Measurements from ENCODE around the gene WDR1. TPM values are rescaled to one million over a fixed set of nuclear protein-coding genes. Genes with fewer than 3 reads are reported as not detected.

WDR1 gene
- total RNA-seq, 1 donor from 2014 or later, result 174 TPM

DNA sequence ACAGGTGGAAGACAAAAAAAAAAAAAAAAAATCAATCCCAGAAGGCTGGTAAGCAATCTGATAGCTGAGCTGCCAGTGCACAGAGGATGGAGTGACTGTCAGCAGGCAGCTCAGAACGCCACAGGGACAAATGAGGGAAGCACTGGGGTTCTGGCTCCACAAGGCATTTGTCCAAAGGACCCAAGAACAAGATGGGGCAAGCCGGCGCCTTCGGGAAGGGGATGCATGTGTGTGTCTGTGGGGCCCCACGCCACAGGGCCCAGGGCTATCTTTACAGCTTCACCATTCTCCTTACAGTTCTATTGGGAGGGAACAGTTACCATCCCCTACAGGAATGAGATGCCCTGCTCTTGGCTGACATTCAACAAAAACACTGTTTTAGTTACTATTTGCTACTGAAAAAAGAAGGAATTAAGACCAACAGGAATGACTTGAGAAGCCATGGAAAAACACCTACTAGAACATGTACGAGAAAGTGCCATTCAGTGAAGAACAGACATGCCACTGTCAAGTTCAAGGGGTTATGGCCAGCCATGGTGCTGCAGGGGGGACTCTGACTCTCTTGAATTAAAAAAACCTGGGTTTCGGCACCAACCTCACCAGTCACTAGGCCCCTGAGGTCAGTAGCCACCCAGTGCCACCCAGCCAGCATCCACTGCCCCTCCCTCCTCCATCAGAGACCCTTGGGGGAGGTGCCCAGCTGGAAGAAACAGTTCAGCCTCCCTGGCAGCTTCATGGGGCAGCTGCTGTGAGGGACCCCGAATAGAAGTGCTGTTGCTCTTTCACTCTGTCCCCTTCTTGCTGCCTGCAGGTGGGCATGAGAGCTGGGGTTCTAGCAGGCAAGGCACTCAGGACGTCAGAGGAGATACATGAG is 18.5 kb downstream of the WDR1 start:
- DNase-seq, result no peak

DNA sequence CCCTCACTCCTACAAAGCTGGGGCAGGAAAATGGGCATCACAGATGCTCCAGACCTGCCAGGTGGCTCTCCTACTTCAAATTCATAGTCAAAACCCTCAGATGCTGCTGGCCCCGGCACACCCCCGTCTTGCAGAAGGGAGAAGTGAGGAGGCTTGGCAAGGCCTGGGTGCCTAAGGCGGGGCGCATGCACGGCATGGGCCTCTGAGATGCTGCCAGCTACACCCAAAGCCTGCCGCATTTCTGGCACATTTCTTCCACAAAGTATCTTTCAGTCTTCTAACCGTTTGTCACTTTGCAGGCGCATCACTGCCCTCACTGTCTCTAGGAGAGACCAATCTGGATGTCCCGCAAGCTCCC is 19.6 kb downstream of the WDR1 start:
- no peak for DNase-seq

DNA sequence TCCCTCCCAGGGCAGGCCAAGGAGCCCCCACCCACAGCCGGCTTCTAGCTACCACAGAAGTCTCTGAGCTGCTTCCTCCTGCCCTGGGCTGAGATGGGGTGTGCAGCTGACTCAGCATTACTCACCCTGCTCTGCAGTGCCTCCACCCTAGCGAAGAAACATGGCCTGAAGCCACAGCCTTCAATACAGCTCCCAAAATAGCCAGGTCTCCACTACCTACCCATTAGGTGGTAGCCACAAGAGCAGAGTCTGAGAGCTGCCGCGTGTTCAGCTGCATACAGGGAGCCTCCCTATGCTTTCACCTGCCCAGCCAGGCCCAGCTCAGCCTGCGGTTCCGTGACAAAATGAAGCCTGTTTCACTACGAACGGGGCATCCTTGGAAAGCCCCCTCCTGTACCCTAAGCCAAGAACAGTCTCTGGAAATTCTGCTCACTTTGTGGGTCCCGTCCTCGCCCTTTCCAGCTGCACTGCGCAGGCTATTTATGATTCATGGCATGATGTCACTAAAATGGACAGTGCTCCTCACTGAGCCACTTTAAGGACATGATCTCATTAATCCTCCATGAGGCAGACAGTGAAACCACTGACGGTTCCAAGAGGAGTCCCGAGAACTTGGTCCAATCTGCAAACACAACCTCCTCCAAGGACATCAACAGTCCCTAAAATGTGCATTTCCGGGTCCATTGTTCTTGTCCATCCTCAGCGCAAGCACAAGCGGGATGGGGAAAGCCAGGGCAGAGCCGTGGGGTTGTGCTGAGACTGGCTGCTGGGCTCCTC is 20.2 kb downstream of the WDR1 start:
- no peak for DNase-seq

DNA sequence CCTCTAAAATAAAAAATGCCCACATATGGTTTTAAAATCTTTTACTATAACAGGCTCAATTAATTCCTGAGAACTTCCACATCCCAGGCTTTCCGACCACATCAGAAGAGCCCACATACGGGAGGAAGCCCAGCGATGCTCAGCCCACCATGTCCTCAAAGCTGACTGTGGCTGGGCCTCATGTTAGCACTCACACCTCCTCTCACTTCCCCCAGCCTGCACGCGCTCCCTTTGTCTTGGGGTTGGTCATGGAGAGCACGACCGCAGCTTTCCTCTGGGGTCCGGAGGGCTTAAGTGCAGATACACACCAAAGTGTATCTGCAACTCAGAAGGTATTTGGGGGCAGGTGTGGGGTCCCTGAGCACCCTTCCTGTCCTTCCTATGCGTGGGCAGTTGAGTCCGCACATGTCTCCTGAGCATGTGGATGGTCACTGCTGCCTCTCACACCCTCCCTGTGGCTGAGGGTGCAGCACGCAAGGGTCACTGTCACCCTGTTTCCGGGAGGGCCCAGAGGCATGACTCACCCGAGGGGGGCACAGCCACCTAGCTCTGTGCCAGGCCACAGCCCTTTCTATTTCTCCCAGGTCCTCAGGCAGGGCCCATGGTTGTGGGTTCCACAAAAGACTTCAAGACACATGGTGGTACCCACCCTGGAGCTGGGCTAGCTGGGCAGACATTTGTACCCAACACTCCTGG is 21.2 kb downstream of the WDR1 start:
- no peak for DNase-seq

DNA sequence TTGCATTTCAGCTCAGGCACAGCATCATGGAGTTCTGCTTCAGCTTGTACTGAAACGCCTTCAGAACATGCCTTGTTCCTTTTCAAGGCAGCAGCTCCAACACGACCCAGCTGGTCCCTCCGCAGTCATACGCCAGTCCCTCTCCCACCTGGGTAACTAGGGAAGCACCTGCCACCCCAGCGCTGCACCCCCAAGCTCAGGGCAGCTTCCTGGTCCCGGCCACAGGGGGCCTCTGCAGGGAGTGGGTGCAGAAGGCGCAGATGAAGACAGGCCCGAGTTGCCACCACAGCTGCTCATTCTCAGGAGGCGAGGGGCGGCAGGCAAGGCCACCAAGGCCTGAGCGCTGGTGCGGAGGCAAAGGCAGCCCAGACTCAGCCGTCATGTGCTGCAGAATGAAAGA is 21.8 kb downstream of the WDR1 start:
- no peak for DNase-seq

DNA sequence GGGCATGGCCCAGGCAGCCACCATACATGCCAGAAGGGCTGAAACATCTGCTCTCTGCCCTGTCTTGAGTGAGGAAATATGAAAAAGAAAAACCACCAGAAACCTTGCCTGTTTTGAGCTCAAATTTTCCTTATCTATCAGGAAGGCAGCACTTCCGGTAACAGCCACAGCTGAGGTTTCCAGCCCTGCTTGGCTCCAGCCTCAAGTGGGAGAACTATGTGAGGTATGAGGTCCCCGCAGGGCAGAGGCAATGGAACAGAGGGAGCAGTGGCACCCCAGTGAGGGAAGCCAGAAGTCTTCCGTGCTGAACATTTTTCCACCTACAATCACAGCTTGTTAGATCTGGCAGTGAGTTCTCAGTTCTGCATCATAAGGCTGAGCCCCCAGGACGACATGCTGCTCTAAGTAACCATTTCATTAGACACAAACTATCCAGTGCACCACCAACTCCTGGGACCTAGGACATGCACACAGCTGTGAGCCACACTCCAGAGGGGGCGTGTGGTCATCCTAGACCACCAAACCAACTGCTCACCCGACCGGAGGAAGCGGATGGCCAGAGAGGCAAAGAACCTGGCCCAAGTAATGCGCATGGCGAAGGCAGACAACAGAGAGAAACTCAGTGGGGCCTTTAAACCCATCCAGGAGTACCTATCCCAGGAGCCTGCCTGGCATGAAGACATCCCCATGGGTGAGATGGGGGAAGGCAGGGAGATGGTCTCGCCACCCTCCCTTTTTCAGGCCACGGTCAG is 22.6 kb downstream of the WDR1 start:
- DNase-seq, result no peak

DNA sequence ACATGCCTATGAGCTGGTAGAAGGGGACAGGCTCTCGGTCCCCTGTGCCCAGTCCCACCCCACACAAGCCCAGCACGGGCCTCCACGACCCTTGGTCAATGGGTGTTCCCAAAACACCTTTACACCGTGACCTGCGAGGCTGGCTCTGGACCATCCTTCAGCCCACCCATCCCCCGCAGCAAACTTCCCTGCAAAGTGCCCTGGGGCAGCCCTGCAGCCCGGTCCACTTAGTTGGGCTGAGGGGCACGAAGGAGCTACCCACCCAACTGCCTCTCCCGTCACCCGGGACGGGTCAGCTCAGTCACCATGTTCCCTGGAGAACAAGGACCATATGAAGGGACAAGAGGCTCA is 23.4 kb downstream of the WDR1 start:
- DNase-seq, result no peak

DNA sequence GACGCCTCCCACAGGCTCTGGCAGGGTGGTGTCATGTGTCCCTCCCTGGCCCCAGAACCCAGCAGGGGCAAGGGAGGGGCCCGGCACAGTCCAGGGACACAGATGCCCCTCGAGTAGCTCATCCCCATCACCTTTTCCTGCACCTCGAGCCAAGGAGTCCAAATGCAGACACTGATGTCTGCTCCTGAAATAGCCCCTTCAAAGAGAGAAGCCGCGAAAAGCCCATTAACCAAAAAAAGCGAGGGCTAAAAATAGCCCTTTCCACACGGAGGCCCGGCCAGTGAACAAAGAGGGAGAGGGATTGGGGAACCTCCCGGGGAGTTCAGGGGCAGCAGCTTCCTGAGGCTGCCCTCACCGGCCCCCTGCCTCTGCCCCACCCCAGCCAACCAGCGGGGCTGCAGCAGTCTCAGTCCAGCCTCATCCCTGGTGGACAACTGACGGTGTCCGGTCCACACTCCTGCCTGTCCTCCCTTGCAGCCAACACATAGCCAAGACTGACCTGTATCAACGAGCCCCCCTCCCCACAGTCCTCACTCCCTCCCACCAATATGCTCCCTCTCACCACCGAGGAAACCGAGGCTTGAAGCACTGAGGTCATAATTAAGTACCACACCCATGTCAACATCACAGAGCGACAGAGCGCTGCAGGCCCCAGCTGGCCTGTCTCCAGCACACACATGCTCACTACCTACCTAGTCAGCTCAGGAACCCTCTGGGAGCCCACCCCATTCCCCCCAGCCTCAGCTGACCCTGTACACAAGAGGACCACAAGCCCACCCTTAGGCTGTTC is 23.9 kb downstream of the WDR1 start:
- peak; percentile 64 for DNase-seq

DNA sequence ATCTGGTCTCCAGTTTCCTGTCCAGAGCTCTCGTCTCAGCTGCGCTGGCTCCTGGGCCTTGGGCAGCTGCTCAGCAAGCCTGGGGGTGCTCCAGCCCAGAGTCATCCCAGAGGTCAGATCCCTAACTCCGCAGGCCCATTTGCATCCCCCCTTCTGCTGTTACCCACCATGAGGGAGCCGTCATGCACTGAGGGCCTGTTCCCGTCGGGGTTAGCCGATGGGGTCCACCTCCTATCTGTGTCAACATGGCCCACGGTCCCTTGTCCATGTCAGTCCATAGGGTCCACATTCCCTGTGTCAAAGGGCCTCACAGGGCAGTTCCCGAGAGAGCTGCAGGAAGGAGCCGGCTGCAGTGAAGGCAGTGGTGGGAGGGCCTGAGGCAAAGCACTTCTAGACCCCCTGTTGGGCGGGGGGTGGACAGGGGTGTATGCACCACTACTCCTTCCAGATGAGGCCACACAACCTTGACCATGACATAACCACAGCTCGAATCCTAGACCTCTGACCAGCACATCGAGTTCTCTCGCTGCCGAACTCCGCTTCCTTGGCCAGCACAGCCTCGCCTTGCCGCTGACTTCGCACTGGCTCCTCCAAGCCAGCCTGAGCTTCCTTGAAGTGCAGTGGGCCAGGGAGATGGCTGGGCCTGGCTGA is 24.9 kb downstream of the WDR1 start:
- DNase-seq, result no peak

DNA sequence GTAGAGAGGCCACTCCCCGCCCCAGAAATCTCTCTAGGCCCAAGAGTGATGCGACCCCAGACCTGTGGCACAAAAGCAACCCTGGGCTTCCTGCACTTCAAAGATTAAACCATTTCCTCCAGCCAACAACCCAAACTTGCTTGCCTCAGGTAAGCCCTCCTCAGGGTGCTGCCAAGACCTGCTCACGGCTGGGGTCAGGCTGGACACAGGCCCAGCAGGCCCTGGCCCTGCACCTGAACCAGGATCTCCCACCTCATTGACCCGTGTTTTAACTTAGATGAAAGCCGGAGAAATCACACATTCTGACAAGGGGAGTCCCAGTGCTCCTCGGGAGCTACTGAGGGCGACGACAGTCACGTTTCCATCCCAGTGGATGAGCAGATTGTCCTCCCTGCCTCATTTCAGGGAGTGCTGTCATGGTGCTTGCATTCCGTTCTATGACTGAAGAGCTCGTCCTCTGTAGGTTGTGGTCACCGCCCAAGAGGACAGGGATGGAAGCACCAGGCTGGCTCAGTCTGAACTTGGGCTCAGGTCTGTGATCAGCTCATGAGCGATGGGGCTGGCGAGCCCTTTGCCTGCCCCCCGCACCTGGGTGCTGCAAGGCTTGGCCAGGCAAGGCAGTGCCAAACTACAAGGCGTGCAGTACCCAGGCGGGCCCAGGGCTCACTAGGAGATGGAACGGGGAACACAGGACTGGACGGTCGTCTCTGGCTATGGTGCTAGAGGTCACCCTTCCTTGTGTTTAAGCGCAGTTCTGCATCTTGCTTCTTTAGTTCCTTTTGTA is 25.9 kb downstream of the WDR1 start:
- DNase-seq, result no peak

DNA sequence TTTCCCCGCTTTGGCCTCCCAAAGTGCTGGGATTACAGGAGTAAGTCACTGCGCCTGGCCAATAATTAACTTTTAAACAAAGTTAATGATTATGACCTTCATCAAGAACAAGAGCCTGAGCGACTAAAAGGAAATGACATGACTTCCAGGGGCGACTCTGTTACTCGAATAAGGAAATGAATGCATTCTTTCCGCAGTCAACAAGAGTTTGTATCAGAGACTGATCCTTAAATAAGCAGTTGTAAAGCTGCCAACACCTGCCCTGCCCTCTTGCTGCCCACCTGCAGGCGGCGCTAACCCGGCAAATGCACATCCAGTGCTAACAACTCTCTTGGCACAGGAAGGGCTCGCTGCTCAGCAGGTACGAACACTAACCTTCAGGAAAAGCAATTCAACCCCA is 27.3 kb downstream of the WDR1 start:
- no peak for DNase-seq

DNA sequence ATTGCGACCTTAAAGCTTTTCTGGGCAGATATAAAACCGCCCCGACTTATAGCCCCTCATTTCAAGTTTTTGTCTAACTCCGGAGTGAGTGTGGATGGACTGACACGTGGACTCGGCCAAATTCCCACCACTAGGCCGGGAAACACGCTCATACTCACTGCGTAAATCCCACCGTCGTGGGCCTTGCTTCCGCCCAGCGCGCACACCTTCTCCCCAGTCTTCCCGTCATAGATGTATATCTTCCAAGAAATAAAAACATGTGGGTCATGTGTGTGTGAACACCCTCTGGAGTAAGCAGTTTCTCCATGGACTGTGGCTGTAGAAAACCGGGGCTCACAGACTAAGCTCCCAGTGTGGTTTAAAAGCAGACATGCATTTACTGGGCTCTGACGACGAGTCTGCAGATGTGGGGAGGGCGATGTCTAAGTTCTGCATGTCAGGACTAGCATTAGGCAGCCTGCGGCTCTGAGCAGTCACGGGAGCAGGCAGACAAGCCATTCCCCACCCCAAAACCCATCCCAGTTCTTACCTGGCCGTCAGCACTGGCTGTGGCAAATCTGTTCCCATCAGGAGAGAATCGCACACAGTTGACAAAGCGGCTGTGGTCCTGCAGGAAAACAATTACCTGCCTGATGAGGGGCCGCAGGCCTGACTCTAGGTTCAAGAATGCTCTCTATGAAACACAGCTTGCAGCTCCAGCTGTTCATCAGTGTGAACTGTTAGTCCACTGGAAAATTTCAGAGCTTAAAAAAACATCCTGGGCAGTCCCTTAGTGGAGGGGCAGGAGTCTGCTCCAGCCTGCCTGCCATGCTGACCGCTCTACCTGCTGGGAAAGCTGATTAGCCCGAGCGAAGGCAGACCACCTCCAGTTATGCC is 28.2 kb downstream of the WDR1 start:
- DNase-seq, result peak; percentile 43

DNA sequence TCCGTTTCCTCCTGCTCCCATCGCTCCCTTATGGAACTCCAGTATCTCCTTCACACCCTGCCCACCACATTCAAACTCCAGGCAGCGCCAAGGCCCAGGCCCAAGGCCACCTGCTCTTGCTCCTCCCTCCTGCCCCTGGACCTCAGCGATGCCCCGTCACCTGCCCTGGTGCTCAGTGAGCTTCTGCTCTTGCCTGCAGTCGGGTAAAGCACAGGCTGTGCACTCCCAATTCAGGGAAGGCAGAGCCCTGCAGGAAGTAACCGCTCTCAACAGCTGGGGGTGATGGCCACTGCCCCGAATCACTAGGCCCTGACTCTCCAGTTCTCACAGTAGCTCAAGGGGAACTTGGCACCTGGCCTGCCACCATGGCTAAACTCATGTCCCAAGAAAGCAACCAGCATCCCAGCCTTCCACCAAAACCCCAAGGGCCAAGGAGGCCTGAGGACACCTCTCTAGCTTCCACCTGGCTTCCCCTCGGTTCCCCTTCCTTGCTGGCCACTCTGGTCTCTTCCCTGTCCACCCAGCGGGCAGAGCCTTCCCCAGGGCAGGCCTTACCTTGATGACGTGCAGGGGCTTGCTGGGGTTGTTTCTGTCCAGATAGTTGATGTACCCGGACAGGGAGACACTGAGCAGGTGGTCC is 29.3 kb downstream of the WDR1 start:
- DNase-seq, result no peak

DNA sequence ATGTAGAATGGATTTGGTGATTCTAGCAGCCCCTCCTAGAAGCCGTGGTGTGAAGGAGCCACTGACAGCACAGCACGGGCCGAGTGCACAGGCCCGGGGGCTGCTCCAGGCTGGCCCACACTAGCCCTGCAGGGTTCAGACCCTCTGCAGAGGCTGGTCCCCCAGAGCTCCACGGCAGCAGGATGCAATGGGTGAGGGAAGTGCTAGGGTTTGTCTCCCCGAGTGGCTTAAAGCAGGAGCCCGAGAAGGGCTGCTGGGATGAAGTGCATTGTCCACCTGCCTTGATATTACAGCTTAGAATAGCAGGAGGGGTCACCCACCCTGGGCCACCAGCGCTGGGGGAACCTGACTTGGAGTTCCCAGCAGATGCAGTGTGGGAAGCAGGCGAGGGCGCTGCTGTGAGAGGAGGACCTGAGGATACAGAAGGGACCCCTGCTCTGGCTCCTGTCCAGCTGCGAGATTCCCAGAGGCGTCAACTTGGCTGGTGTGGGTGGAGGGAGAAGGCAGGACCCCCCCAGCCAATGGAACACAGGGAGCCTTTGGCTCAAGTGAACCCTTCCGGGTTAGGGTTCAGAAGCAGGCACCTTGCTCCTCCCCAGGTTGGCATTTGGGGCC is 30.0 kb downstream of the WDR1 start:
- no peak for DNase-seq

DNA sequence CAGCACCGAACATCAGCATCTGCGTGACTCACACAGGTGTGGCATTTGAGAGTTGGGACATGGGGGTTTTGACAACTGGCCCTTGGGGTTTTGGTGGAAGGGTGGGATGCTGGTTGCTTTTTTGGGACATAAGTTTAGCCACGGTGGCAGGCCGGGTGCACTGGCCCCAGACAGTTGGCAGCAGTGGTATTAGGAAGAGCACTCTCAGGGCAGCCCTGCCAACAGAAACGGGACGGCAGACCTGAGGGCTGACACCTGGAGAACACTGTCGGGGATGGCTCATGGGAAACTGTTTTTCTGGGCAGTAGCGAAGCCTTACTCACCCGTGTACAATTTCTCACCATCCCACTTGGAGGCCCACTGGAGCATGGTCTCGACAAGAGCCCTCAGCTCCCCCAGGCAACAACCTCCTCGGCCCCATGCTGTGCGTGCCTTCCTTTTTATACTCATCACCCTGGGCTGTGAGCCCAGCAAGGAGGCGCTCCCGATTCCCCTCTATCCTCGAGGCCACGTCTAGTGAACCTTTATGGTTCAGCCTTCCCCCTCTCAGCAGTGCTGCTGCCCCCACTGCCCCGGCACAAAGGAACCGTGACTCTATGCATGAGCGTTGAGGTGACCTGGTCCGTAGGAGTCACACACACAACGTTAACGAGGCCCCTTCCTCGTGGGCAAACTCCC is 30.6 kb downstream of the WDR1 start:
- no peak for DNase-seq

DNA sequence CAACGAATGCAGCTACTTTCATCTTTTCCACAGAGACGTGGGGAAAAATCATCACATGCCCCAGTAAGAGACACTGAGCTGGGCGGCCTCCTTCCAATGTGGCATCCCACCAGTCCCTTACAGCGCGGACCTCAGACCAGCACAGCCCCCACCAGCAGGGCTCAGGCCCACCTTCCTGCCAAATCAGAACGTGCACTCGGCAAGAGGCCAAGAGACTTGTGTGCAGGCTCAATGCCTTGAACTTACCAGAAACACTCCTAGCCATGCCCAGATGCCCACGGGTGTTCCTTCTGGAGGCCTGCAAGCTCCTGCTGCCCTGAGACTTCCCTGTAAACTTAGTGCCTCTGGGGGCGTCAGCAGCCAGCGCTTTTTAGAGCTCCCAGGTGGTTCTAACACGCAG is 31.2 kb downstream of the WDR1 start:
- DNase-seq, result no peak

DNA sequence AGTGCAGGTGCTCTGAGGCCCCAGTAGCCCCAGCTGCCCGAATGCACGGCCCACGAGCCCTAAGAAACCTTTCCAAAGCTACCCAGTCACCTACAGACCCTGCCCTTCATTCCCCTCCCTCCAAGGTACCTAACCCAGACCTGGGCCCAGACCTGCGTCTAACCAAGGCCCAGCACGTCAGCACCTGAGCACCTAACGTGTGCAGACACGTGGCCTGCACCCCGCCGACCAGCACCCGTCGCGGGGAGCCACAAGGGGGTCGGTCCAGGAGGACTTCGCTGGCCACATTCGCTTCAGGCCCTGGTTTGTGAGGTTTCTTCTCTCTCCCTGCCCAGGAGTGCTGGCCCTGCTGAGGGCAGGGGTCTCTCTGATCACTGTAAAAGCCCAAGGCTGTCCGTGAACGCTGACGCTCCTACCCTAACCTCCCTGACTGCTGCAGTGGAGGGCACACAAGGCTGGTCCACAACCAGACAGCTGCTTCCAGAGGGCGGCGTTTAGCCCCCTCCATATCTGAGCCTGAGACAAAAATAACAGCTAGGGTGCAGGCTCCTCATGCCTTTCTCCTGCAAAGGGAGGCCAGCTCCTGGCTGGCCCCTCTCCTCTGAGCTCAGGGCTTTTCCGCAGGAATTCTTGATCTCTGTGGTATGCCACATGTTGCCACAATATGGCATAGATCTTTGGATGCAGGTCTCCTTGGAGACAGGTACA is 31.8 kb downstream of the WDR1 start:
- peak; percentile 56 for DNase-seq
